Measurements from ENCODE around the gene ZNF443.
"Not testable (repeated sequence)": the region's sequence is repeated elsewhere in the genome, so short reads cannot be mapped to it uniquely, and the experiment has no call there.

Gene ZNF443

DNA sequence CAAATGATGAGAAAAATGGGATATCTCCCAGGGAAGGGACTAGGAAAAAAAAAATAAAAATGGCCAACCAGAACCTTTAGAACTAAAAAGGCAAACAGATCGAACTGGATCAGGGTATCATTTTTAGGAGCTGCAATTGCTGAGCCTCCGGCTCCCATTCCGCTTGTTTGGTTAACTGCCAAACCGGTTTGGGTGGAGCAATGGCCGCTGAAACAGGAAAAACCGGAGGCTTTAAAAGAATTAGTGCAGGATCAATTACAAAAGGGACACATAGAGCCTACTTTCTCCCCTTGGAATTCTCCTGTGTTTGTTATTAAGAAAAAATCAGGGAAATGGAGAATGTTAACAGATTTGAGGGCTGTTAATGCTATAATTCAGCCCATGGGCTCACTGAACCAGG, 12.7 kb upstream of the ZNF443 start:
- TF ChIP-seq, protein P1, sequence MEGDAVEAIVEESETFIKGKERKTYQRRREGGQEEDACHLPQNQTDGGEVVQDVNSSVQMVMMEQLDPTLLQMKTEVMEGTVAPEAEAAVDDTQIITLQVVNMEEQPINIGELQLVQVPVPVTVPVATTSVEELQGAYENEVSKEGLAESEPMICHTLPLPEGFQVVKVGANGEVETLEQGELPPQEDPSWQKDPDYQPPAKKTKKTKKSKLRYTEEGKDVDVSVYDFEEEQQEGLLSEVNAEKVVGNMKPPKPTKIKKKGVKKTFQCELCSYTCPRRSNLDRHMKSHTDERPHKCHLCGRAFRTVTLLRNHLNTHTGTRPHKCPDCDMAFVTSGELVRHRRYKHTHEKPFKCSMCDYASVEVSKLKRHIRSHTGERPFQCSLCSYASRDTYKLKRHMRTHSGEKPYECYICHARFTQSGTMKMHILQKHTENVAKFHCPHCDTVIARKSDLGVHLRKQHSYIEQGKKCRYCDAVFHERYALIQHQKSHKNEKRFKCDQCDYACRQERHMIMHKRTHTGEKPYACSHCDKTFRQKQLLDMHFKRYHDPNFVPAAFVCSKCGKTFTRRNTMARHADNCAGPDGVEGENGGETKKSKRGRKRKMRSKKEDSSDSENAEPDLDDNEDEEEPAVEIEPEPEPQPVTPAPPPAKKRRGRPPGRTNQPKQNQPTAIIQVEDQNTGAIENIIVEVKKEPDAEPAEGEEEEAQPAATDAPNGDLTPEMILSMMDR (IDR thresholded peaks at IDR 0.05; ENCODE audit: insufficient read depth, low read length, poor library complexity, severe bottlenecking): no peak
- Histone ChIP-seq H3K4me3 (replicated peaks; ENCODE audit: low read depth, low read length) (no peak overlapping the region), H3K36me3 (ENCODE audit: control insufficient read depth, insufficient read depth, low read length) (no peaks in the 10 kb centered on the region), H3K27me3 (replicated peaks; ENCODE audit: control insufficient read depth, insufficient read depth, low read length) (no peaks in the 10 kb centered on the region)
- DNase-seq (ENCODE audit: extremely low read depth, insufficient read length): no peak

GRCh38 chr19:12450844-12451243, 10.0 kb upstream of the ZNF443 start:
- TF ChIP-seq, protein P1 (IDR thresholded peaks at IDR 0.05; ENCODE audit: insufficient read depth, low read length, poor library complexity, severe bottlenecking): no peak
- no peaks in the 10 kb centered on the region for H3K36me3 ChIP-seq (ENCODE audit: control insufficient read depth, insufficient read depth, low read length)
- DNase-seq (ENCODE audit: extremely low read depth, insufficient read length): no peak
- no peak overlapping the region for H3K4me3 ChIP-seq (replicated peaks; ENCODE audit: low read depth, low read length)
- H3K27me3 ChIP-seq (replicated peaks; ENCODE audit: control insufficient read depth, insufficient read depth, low read length): no peaks in the 10 kb centered on the region

DNA sequence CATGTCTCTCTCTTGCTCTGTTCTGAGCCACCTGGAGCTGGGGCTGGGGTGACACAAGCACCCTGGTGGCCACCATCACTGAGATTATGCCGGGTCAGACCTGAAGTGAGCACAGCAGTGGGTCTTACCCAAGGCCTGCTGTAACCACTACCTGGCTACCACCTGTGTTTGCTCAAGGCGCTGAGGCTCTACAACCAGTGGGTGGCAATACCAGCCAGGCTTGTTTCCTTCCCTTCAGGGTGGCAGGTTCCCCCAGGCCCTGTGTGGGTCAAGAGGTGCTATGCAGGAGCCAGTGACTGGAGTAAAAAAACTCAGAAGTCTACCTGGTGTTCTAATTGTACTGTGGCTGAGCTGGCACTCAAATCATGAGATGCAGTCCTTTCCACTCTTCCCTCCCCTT, 8.0 kb upstream of the ZNF443 start:
- DNase-seq (ENCODE audit: extremely low read depth, insufficient read length): no peak
- TF ChIP-seq, protein P1 (IDR thresholded peaks at IDR 0.05; ENCODE audit: insufficient read depth, low read length, poor library complexity, severe bottlenecking): no peak
- H3K36me3 ChIP-seq (ENCODE audit: control insufficient read depth, insufficient read depth, low read length): no peaks in the 10 kb centered on the region
- no peaks in the 10 kb centered on the region for H3K27me3 ChIP-seq (replicated peaks; ENCODE audit: control insufficient read depth, insufficient read depth, low read length)
- H3K4me3 ChIP-seq (replicated peaks; ENCODE audit: low read depth, low read length): no peak overlapping the region

- not testable (repeated sequence) for H3K36me3 ChIP-seq (ENCODE audit: control insufficient read depth, insufficient read depth, low read length); H3K27me3 ChIP-seq (replicated peaks; ENCODE audit: control insufficient read depth, insufficient read depth, low read length)
- peak overlapping the region; percentile 81 for H3K4me3 ChIP-seq (replicated peaks; ENCODE audit: low read depth, low read length)
- peak; percentile 38 for DNase-seq (ENCODE audit: extremely low read depth, insufficient read length)
Measured at GRCh38 chr19:12439686-12440540, 908 bp downstream of the ZNF443 start.

- not testable (repeated sequence) for DNase-seq (ENCODE audit: extremely low read depth, insufficient read length); H3K36me3 ChIP-seq (ENCODE audit: control insufficient read depth, insufficient read depth, low read length); H3K4me3 ChIP-seq (replicated peaks; ENCODE audit: low read depth, low read length); H3K27me3 ChIP-seq (replicated peaks; ENCODE audit: control insufficient read depth, insufficient read depth, low read length)
Measured at GRCh38 chr19:12430726-12431299, 10.0 kb downstream of the ZNF443 start.

DNA sequence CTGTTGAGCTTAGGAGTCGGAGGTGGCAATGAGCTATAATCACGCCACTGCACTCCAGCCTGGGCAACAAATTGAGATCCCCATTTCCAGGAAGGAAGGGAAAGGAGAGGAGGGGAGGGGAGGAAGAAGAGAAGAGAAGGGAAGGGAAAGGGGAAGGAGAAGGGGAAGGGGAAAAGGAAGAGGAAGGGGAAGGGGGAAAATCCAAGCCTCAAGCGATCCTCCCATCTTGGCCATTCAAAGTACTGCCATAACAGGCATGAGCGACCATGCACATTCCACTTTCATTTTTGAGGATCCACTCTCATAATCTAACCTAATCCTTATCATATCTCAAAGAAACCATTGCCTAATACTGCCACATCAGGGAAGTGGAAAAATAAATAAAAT, 14.9 kb downstream of the ZNF443 start:
- Histone ChIP-seq H3K36me3 (ENCODE audit: control insufficient read depth, insufficient read depth, low read length) (no peaks in the 10 kb centered on the region; the same call in 1 of the 2 replicates), H3K27me3 (replicated peaks; ENCODE audit: control insufficient read depth, insufficient read depth, low read length) (no peaks in the 10 kb centered on the region), H3K4me3 (replicated peaks; ENCODE audit: low read depth, low read length) (no peak overlapping the region)
- TF ChIP-seq, protein P1 (IDR thresholded peaks at IDR 0.05; ENCODE audit: insufficient read depth, low read length, poor library complexity, severe bottlenecking): no peak
- DNase-seq (ENCODE audit: extremely low read depth, insufficient read length): no peak

All from GM06990 (cell line).